Calu3 (cell line): Measurements from ENCODE around the gene PRKCZ. TPM values are rescaled to one million over a fixed set of nuclear protein-coding genes. Genes with fewer than 3 reads are reported as not detected.
A peak's percentile ranks its signal among the peaks of the same experiment; 100 is the strongest.

Experiments
- BruUV-seq: library from RNA; stranded (reverse); fragments of 400-500 nt; replicated peaks from 2 replicates; lab custom pipeline; 2021; lab: Mats Ljungman, UMichigan
- CTCF ChIA-PET: fragments of 300-600 bp; sonication (Branson Sonifier 250); formaldehyde crosslinking; loops from one replicate; lab custom pipeline; 2022; ENCODE audit warnings: antibody characterized with exemption; lab: Charles Lee
- DNase-seq: peaks from one replicate; pipeline ENCODE4 v3.0.0; 2022
- H3K27ac Mint-ChIP-seq: one replicate; pipeline ENCODE4 v1.8.0; 2022; ENCODE audit warnings: mixed read lengths; ENCODE audit not compliant: unreplicated experiment
- H3K27me3 Mint-ChIP-seq: one replicate; pipeline ENCODE4 v1.8.0; 2022; ENCODE audit warnings: mixed read lengths; ENCODE audit not compliant: unreplicated experiment
- H3K36me3 Mint-ChIP-seq: one replicate; pipeline ENCODE4 v1.8.0; 2022; ENCODE audit warnings: mild to moderate bottlenecking, moderate library complexity, mixed read lengths; ENCODE audit not compliant: insufficient read depth, unreplicated experiment
- H3K4me1 Mint-ChIP-seq: one replicate; pipeline ENCODE4 v1.8.0; 2022; ENCODE audit warnings: mild to moderate bottlenecking, low read depth, mixed read lengths; ENCODE audit not compliant: unreplicated experiment
- H3K4me3 Mint-ChIP-seq: one replicate; pipeline ENCODE4 v1.8.0; 2022; ENCODE audit warnings: mild to moderate bottlenecking, low read depth, moderate library complexity, mixed read lengths; ENCODE audit not compliant: unreplicated experiment
- H3K9me3 Mint-ChIP-seq: one replicate; pipeline ENCODE4 v1.8.0; 2022; ENCODE audit warnings: low read depth, mixed read lengths; ENCODE audit not compliant: unreplicated experiment
- CTCF ChIP-seq: fragments of 200-600 bp; IDR thresholded peaks from one replicate; pipeline ENCODE4 v1.8.0; 2022; ENCODE audit warnings: antibody characterized with exemption; ENCODE audit not compliant: unreplicated experiment
- intact Hi-C: fragments of 100-400 bp; cut with micrococcal nuclease; formaldehyde crosslinking; loops from one replicate; pipeline ENCODE4 v1.10.0; 2022; ENCODE audit not compliant: unreplicated experiment
- total RNA-seq: library from RNA; stranded (reverse); gene quantifications from 2 replicates; pipeline ENCODE4 v1.2.3, GENCODE V29; 2022

PRKCZ gene
- total RNA-seq, 1 experiment from 2014 or later: 26.0 TPM

GRCh38 chr1:2198571-2198970 lies 148.4 kb downstream of the PRKCZ start:
- Mint-ChIP-seq H3K4me3 (peak overlapping the region; percentile 77), H3K27me3 (no peaks in the 10 kb centered on the region), H3K9me3 (no peaks in the 10 kb centered on the region), H3K4me1 (no peaks in the 10 kb centered on the region), H3K36me3 (peaks cover 25% of the 10 kb centered on the region), H3K27ac (no peak overlapping the region)
- no peak for DNase-seq
- TF ChIP-seq CTCF: no peak
- no TSS peak for BruUV-seq
- CTCF ChIA-PET: interaction anchor here (0.6 to 0.9 kb wide), 4 partner anchors 36 to 517 kb away, joined by 3 to 4 read pairs (median 3); partner anchors contain the start of genes MORN1 and RER1
- intact Hi-C loops: loop anchor here (5.0 to 10.0 kb wide), 3 partner anchors 114 to 346 kb away; no protein-coding TSS in a partner anchor

GRCh38 chr1:2199042-2199810 lies 149.0 kb downstream of the PRKCZ start:
- Mint-ChIP-seq H3K9me3 (no peaks in the 10 kb centered on the region), H3K4me3 (peak overlapping the region; percentile 77), H3K4me1 (no peaks in the 10 kb centered on the region), H3K27ac (peak overlapping the region; percentile 71), H3K36me3 (peaks cover 19% of the 10 kb centered on the region), H3K27me3 (no peaks in the 10 kb centered on the region)
- intact Hi-C loops: loop anchor here (5.0 to 10.0 kb wide), 3 partner anchors 113 to 346 kb away; no protein-coding TSS in a partner anchor
- DNase-seq: peak; percentile 72
- TF ChIP-seq CTCF: no peak
- BruUV-seq: no TSS peak
- CTCF ChIA-PET: interaction anchor here (0.6 to 1.4 kb wide), 8 partner anchors 9 to 518 kb away, joined by 3 to 6 read pairs (median 3); partner anchors contain the start of genes MORN1, PANK4 and RER1

GRCh38 chr1:2200308-2200943 lies 150.2 kb downstream of the PRKCZ start:
- Mint-ChIP-seq H3K4me1 (no peaks in the 10 kb centered on the region), H3K4me3 (peak overlapping the region; percentile 77), H3K27ac (no peak overlapping the region), H3K27me3 (no peaks in the 10 kb centered on the region), H3K36me3 (peaks cover 13% of the 10 kb centered on the region), H3K9me3 (no peaks in the 10 kb centered on the region)
- TSS peak; percentile 39 for BruUV-seq
- no peak for TF ChIP-seq CTCF
- CTCF ChIA-PET: interaction anchor here (0.6 to 1.4 kb wide), 3 partner anchors 11 to 12 kb away, joined by 3 to 6 read pairs (median 3); no protein-coding TSS in a partner anchor
- DNase-seq: no peak
- intact Hi-C loops: no loop called here

- Mint-ChIP-seq H3K36me3 (peaks cover 13% of the 10 kb centered on the region), H3K9me3 (no peaks in the 10 kb centered on the region), H3K4me3 (no peak overlapping the region), H3K27ac (no peak overlapping the region), H3K27me3 (no peaks in the 10 kb centered on the region), H3K4me1 (no peaks in the 10 kb centered on the region)
- intact Hi-C loops: no loop called here
- CTCF ChIA-PET: no interaction called here
- TF ChIP-seq CTCF: no peak
- BruUV-seq: no TSS peak
- DNase-seq: no peak
Observed at GRCh38 chr1:2201062-2201461, 150.9 kb downstream of the PRKCZ start.
